HepG2 (cell line): Measurements from ENCODE around the gene EIF1AD. TPM values are rescaled to one million over a fixed set of nuclear protein-coding genes. Genes with fewer than 3 reads are reported as not detected.

ENCODE experiments used
- CENPX ChIP-seq: sonication (generic); formaldehyde crosslinking; IDR thresholded peaks from 2 replicates; pipeline ENCODE4 v1.9.0; 2021; ENCODE audit warnings: mild to moderate bottlenecking, missing genetic modification reagents, moderate library complexity
- CHD2 ChIP-seq: IDR thresholded peaks from 2 replicates; pipeline ENCODE4 v1.6.1; 2011; ENCODE audit warnings: low read depth, low read length, improper control_type of control experiment
- DR1 ChIP-seq: sonication (generic); formaldehyde crosslinking; IDR thresholded peaks from 2 replicates; pipeline ENCODE4 v1.8.0; 2021; ENCODE audit warnings: mild to moderate bottlenecking, missing genetic modification reagents, inconsistent platforms
- ETS1 ChIP-seq: sonication (generic); formaldehyde crosslinking; IDR thresholded peaks from 2 replicates; pipeline ENCODE4 v1.4.0; 2020; ENCODE audit warnings: missing genetic modification reagents
- FOXP4 ChIP-seq: sonication (generic); formaldehyde crosslinking; IDR thresholded peaks from 2 replicates; pipeline ENCODE4 v1.4.0; 2020; ENCODE audit warnings: missing genetic modification reagents
- GABPB1 ChIP-seq: IDR thresholded peaks from 2 replicates; pipeline ENCODE4 v1.6.1; 2016; ENCODE audit warnings: mild to moderate bottlenecking, missing genetic modification reagents, moderate library complexity, missing compliant biosample characterization
- HNRNPLL ChIP-seq: fragments of 200-400 bp; formaldehyde crosslinking; IDR thresholded peaks from 2 replicates; pipeline ENCODE4 v1.6.1; 2017; ENCODE audit warnings: mild to moderate bottlenecking, low read depth, low read length; ENCODE audit not compliant: poor library complexity, severe bottlenecking
- MIXL1 ChIP-seq: IDR thresholded peaks from 2 replicates; pipeline ENCODE4 v1.6.1; 2016
- MLXIP ChIP-seq: sonication (generic); formaldehyde crosslinking; IDR thresholded peaks from 2 replicates; pipeline ENCODE4 v1.9.0; 2021; ENCODE audit warnings: missing genetic modification reagents, borderline replicate concordance
- NR2C2 ChIP-seq: sonication (generic); formaldehyde crosslinking; IDR thresholded peaks from 2 replicates; pipeline ENCODE4 v1.4.0; 2020; ENCODE audit warnings: missing genetic modification reagents, mild to moderate bottlenecking, moderate library complexity, borderline replicate concordance
- PAF1 ChIP-seq: IDR thresholded peaks from 2 replicates; pipeline ENCODE4 v1.6.1; 2016; ENCODE audit warnings: missing genetic modification reagents, missing compliant biosample characterization
- PHB2 ChIP-seq: fragments of 450-650 bp; IDR thresholded peaks from 2 replicates; pipeline ENCODE4 v1.6.1; 2018; ENCODE audit not compliant: partially characterized antibody
- POGZ ChIP-seq: sonication (generic); formaldehyde crosslinking; IDR thresholded peaks from 2 replicates; pipeline ENCODE4 v1.4.0; 2020; ENCODE audit warnings: mild to moderate bottlenecking, missing genetic modification reagents
- RNF219 ChIP-seq: sonication (generic); formaldehyde crosslinking; IDR thresholded peaks from 2 replicates; pipeline ENCODE4 v1.5.0; 2020; ENCODE audit warnings: mild to moderate bottlenecking, missing genetic modification reagents
- SETDB1 ChIP-seq: sonication (generic); formaldehyde crosslinking; IDR thresholded peaks from 2 replicates; pipeline ENCODE4 v1.5.1; 2020; ENCODE audit warnings: missing genetic modification reagents, mild to moderate bottlenecking, borderline replicate concordance
- ZBTB7B ChIP-seq: sonication (generic); formaldehyde crosslinking; IDR thresholded peaks from 2 replicates; pipeline ENCODE4 v1.4.0; 2020; ENCODE audit warnings: missing genetic modification reagents
- ZNF263 ChIP-seq: sonication (generic); formaldehyde crosslinking; IDR thresholded peaks from 2 replicates; pipeline ENCODE4 v1.4.0; 2020; ENCODE audit warnings: missing genetic modification reagents
- ZNF326 ChIP-seq: sonication (generic); formaldehyde crosslinking; IDR thresholded peaks from 2 replicates; pipeline ENCODE4 v1.4.0; 2020; ENCODE audit warnings: missing genetic modification reagents, borderline replicate concordance
- ZNF543 ChIP-seq: sonication (generic); formaldehyde crosslinking; IDR thresholded peaks from 2 replicates; pipeline ENCODE4 v1.4.0; 2020; ENCODE audit warnings: mild to moderate bottlenecking, missing genetic modification reagents
- ZNF547 ChIP-seq: sonication (generic); formaldehyde crosslinking; IDR thresholded peaks from 2 replicates; pipeline ENCODE4 v1.5.1; 2020; ENCODE audit warnings: mild to moderate bottlenecking, missing genetic modification reagents
- ZNF549 ChIP-seq: sonication (generic); formaldehyde crosslinking; IDR thresholded peaks from 2 replicates; pipeline ENCODE4 v1.5.0; 2020; ENCODE audit warnings: missing genetic modification reagents
- ZNF768 ChIP-seq: sonication (generic); formaldehyde crosslinking; IDR thresholded peaks from 2 replicates; pipeline ENCODE4 v1.4.0; 2020; ENCODE audit warnings: missing genetic modification reagents
- polyA plus RNA-seq, 8 experiments: library from polyadenylated mRNA; depleted of rRNA in 3 of 8; stranded (reverse) in 7 of 8; unstranded in 1 of 8; fragments of >200 nt; fragmentation: Illumina TruSeq in 4 of 8; extraction: Trizol in 4 of 8; gene quantifications; 2 replicates each; pipeline versions ENCODE4 v1.2.1 to v1.2.3, GENCODE V29; 2011 to 2016; ENCODE audit warnings: low read depth in 4 of 8, missing spikeins in 1 of 8, mixed read lengths in 1 of 8; ENCODE audit not compliant: insufficient read depth in 1 of 8
- total RNA-seq, 5 experiments: library from RNA; depleted of rRNA; stranded (reverse); fragments of >200 nt; fragmentation: Illumina TruSeq; extraction: Trizol; gene quantifications; 2 replicates each; pipeline ENCODE4 v1.2.3, GENCODE V29; 2016; ENCODE audit warnings: low read depth in 1 of 5

EIF1AD gene
- total and polyA plus RNA-seq, 2 of the 13 experiments (the other 11 are each of a cell fraction or from before 2014, with no cell fraction given), result 18.2 to 30.8 TPM

GRCh38 chr11:66022401-66023185 lies 20.6 kb upstream of the EIF1AD start (continued):
- TF ChIP-seq RNF219 (no peak), CHD2 (no peak), DR1 (CRISPR knock-in tag) (0 out of 2 replicates have a peak, but pooled peaks have one; percentile 36), PAF1 (no peak), NR2C2 (CRISPR knock-in tag) (peak; percentile 25; the same call in 1 of the 2 replicates), ZNF263 (CRISPR knock-in tag) (peak; percentile 38; the same call in 1 of the 2 replicates), ZNF547 (peak; percentile 33; the same call in 1 of the 2 replicates), ZNF543 (CRISPR knock-in tag) (0 out of 2 replicates have a peak, but pooled peaks have one; percentile 15), ZNF768 (CRISPR knock-in tag) (peak; percentile 52; the same call in 1 of the 2 replicates), HNRNPLL (peak; percentile 68), CENPX (CRISPR knock-in tag) (no peak), ZBTB7B (CRISPR knock-in tag) (peak; percentile 23; the same call in 1 of the 2 replicates), POGZ (peak; percentile 12; the same call in 1 of the 2 replicates), MIXL1 (CRISPR knock-in tag) (no peak), FOXP4 (0 out of 2 replicates have a peak, but pooled peaks have one; percentile 16), ZNF549 (CRISPR knock-in tag) (no peak), MLXIP (CRISPR knock-in tag) (no peak), SETDB1 (CRISPR knock-in tag) (no peak), ZNF326 (no peak), GABPB1 (peak; percentile 66), PHB2 (no peak), ETS1 (CRISPR knock-in tag) (peak; percentile 49; the same call in 1 of the 2 replicates)
